SJSA1 (cell line): ENCODE measurements around the gene MPO. TPM values are rescaled to one million over a fixed set of nuclear protein-coding genes. Genes with fewer than 3 reads are reported as not detected.

Experiments used
- DNase-seq, 2 experiments: peaks; one replicate each; pipeline ENCODE4 v3.0.0-alpha.2; 2015 to 2020; ENCODE audit warnings: low spot score in 2 of 2, low read depth in 1 of 2
- H3K27ac ChIP-seq: fragments of 250-450 bp; sonication (Bioruptor Pico); 2 replicates; pipeline ENCODE4 v1.5.1; 2020; ENCODE audit warnings: mild to moderate bottlenecking, moderate library complexity
- H3K27me3 ChIP-seq: fragments of 250-450 bp; sonication (Bioruptor Pico); replicated peaks from 2 replicates; pipeline ENCODE4 v1.5.1; 2020; ENCODE audit warnings: mild to moderate bottlenecking, moderate library complexity
- H3K36me3 ChIP-seq: fragments of 250-450 bp; sonication (Bioruptor Pico); 2 replicates; pipeline ENCODE4 v1.5.1; 2020; ENCODE audit warnings: mild to moderate bottlenecking
- H3K4me1 ChIP-seq: fragments of 250-450 bp; sonication (Bioruptor Pico); replicated peaks from 2 replicates; pipeline ENCODE4 v1.6.1; 2021; ENCODE audit warnings: mild to moderate bottlenecking
- H3K4me3 ChIP-seq: fragments of 250-450 bp; sonication (Bioruptor Pico); 2 replicates; pipeline ENCODE4 v1.5.1; 2020; ENCODE audit warnings: mild to moderate bottlenecking
- H3K9me3 ChIP-seq: fragments of 250-450 bp; sonication (Bioruptor Pico); replicated peaks from 2 replicates; pipeline ENCODE4 v1.5.1; 2020; ENCODE audit warnings: mild to moderate bottlenecking
- total RNA-seq: library from RNA; depleted of rRNA; stranded (reverse); fragments of >200 nt; shearing (Covaris generic); gene quantifications from 2 replicates; pipeline ENCODE4 v1.2.3, GENCODE V29; 2014

The MPO gene
- total RNA-seq, 1 experiment from 2014 or later, result not detected

DNA sequence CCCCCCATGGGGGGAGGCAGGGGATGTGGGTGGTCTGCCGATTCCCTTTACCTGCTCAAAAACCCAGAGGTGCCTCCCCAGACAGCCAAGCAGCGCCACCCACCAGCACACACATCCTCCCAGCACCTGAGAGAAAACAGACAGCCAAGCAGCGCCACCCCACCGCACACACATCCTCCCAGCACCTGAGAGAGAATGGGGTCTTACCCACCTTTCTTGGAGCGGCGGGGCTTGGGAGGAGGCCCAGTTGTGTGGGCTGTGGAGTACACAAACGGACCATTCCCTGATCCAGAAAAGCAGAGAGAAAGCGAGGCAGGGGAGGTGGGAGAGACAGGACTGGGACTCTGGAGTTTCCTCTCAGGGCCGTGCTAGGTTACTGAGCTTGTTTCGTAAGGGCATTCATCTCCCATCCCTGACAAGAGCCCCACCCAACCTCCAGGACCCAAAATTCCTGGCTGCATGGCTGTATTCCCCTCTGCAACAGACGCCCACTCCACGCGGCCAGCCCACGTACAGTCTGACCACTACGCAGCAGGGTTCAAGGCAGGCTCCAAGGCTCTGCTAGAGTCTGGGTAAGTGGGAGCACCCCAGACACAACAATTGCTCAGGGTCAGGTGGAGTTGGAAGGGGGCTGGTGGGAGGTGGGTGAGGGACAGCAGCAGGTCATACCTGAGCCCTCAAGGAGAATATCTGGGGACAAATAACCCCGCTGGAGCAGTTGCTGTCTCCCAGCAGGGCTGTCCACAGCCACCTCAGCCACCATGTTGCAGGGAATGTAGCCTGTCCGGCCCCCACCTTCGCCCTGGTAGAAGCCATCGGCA lies 25.6 kb upstream of the MPO start:
- no peaks in the 10 kb centered on the region for H3K36me3 ChIP-seq
- peaks cover 64% of the 10 kb centered on the region for H3K27me3 ChIP-seq
- no peak overlapping the region for H3K27ac ChIP-seq
- no peaks in the 10 kb centered on the region; the same call in 1 of the 2 replicates for H3K9me3 ChIP-seq
- H3K4me3 ChIP-seq, result no peak overlapping the region
- no peaks in the 10 kb centered on the region for H3K4me1 ChIP-seq
- DNase-seq, result peak in 1 of 2 experiments; percentile 44

DNA sequence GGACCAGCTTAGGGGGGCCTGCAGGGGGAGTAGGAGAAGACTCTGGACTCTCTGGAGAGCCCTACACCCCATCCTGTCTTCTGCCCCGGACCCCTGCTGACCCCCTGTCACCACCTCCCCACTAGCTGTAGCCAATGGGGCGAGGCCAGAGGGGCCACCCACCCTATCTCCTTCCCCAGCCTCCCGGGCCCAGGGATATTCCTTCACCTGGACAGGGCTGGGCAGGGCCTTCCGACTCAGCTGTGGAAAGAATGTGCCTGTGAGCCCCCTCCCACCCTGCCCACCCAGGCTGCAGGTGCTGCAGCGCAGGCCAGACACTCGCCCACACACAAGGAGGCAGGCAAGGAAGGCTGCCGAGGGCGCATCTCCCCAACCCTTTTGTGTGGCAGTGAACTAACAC lies 24.9 kb upstream of the MPO start:
- Histone ChIP-seq H3K9me3 (no peaks in the 10 kb centered on the region; the same call in 1 of the 2 replicates), H3K36me3 (no peaks in the 10 kb centered on the region), H3K4me3 (no peak overlapping the region), H3K27ac (no peak overlapping the region), H3K4me1 (no peaks in the 10 kb centered on the region), H3K27me3 (peaks cover 64% of the 10 kb centered on the region)
- DNase-seq, result peak in 1 of 2 experiments; percentile 39

DNA sequence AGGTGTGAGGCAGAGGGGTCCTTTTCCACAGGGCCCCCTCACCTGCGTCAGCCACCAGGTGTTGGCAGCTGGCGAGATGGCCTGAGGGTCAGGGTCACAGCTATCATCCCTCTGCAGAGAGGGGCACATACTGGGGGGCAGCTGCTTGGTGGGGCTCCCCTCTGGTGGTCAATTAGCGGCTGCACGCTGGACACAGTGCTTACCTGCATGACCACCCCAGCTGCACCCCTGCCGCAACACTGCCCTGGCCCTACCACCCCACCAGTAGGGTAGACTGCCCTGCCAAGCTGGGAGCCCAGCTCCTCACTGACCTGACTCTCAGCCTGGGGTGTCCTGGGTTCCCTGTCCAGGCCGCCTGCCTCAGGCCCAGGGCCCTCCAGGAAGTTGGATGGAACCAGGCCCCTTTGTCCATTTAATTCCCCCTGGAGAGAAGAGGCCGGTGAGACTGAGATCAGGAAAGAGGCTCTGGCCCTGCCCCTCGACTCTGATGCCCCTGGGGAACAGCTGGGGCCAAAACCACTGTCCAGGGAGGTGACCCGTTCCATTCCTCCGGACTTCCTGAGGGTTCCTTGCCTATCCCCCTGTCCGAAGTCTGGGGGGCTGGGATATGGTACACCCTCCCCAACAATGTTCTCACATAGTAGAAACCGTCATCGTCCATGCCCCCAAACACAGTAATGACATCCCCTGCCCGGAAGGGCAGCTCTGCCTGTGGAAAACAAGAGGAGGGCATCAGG lies 24.2 kb upstream of the MPO start:
- H3K4me3 ChIP-seq, result no peak overlapping the region
- no peaks in the 10 kb centered on the region for H3K36me3 ChIP-seq
- H3K27ac ChIP-seq, result no peak overlapping the region
- peaks cover 63% of the 10 kb centered on the region for H3K27me3 ChIP-seq
- DNase-seq, result peak in 1 of 2 experiments; percentile 42
- H3K4me1 ChIP-seq, result no peaks in the 10 kb centered on the region
- H3K9me3 ChIP-seq, result no peaks in the 10 kb centered on the region; the same call in 1 of the 2 replicates

DNA sequence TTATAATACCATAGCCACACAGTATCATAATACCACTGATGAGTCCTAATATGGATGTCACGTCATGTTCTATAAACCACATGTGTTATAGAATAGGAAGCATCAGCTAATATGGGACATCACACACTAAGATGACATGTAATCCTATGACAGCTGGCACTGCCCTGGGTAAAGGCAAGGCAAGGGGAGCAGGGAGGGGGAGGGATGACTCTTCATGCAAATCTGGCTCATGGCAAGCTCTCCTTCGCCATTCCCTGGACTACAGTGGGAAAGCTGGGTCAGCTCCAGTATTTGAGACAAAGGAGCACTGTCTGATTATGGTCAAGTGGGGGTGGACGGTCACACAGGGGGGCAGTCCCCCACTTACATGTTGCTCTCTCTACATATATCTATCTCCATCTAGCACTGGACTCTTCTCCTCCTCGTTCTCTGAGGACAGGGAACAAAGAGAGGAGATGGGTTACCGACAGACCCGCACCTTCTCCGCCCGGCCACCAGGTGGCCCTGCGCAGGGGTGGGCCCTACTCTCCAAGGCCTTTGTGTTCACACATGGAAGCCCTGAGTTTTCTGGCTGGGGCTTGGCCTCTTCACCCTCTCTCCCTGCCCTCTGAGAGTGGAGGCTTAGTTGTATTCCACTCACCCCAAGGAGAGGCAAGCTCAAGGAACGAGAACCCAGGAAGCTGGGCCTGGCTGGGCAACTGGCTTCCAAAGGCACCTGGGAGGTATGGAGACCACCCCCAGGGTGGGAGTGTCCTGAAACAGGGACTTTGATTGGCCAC lies 23.4 kb upstream of the MPO start:
- H3K27me3 ChIP-seq, result peaks cover 59% of the 10 kb centered on the region
- peak; percentile 34 to 67 for DNase-seq
- H3K4me3 ChIP-seq, result no peak overlapping the region
- no peaks in the 10 kb centered on the region for H3K4me1 ChIP-seq
- H3K27ac ChIP-seq, result no peak overlapping the region
- H3K9me3 ChIP-seq, result no peaks in the 10 kb centered on the region; the same call in 1 of the 2 replicates
- H3K36me3 ChIP-seq, result no peaks in the 10 kb centered on the region

DNA sequence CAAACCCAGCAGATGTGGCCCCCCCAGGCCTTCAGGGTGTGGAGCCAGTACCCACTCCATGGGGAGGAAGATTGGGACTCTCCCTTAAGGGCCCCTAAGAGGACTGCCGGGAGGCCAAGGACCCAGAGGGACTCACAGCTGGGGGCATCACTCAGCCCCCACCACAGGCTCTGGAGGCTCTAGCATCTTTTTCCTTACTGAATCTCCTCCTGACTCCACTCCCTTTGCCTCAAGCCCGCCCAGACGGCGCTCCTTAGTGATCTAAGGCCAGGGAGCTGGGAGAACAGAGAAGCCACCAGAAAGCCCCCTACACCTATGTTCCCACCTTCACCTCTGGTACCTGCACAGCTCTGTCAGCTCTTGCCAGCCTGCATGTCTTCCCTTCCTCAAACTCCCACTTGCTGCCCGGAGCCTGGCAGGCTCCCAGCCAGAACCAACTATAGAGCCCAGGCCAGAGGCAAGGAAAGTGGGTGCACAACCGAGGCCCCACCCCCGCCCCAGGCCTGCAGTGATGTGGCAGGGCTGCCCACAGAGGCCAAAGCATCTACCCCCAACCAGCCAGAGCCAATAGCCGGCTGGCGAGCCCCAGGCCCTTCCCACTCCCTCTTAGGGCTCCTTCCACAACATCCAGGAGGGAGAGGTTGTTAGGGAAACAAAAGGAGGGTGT lies 22.3 kb upstream of the MPO start:
- no peaks in the 10 kb centered on the region; the same call in 1 of the 2 replicates for H3K9me3 ChIP-seq
- no peak overlapping the region for H3K4me3 ChIP-seq
- no peaks in the 10 kb centered on the region for H3K4me1 ChIP-seq
- H3K36me3 ChIP-seq, result no peaks in the 10 kb centered on the region
- H3K27ac ChIP-seq, result no peak overlapping the region
- peak in 1 of 2 experiments; percentile 37 for DNase-seq
- peaks cover 57% of the 10 kb centered on the region for H3K27me3 ChIP-seq

DNA sequence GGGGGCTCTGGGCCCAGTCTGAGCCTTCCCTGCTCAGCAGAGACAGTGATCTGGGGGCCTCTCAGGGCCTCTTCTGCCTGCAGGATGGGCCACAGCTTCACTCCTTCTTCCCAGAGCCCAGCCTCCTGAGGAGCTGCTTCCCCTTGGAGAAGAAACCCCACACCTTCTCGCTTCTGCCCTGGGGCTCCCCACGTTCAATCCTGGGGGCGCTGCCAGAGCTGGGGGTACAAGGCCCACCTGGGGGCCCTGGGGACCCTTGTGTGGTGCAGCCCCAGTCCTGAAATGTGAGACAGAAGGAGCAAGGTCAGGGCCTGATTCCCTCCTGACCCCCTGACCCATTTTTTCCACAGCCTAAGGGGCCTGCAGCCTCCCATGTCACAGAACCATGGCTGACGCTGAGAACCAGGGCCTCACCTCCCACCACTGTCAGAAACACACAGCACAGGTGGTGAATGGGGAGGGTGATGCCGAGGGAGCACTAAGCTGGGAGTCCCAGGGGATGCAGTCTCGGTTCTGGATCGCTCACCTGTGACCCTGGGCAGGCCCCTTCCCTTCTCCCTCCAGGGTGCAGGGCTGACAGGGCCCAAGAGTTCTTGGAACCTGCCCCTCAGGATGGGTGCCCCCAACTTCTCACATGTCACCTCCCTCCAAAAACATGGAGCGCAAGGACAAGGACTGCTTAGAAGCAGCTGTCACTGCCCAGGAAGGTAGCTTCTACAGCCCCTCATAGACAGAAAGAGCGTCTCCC lies 21.6 kb upstream of the MPO start:
- DNase-seq, result peak in 1 of 2 experiments; percentile 35
- H3K27ac ChIP-seq, result no peak overlapping the region
- H3K9me3 ChIP-seq, result no peaks in the 10 kb centered on the region; the same call in 1 of the 2 replicates
- no peaks in the 10 kb centered on the region for H3K36me3 ChIP-seq
- H3K4me3 ChIP-seq, result no peak overlapping the region
- H3K4me1 ChIP-seq, result no peaks in the 10 kb centered on the region
- H3K27me3 ChIP-seq, result peaks cover 53% of the 10 kb centered on the region

DNA sequence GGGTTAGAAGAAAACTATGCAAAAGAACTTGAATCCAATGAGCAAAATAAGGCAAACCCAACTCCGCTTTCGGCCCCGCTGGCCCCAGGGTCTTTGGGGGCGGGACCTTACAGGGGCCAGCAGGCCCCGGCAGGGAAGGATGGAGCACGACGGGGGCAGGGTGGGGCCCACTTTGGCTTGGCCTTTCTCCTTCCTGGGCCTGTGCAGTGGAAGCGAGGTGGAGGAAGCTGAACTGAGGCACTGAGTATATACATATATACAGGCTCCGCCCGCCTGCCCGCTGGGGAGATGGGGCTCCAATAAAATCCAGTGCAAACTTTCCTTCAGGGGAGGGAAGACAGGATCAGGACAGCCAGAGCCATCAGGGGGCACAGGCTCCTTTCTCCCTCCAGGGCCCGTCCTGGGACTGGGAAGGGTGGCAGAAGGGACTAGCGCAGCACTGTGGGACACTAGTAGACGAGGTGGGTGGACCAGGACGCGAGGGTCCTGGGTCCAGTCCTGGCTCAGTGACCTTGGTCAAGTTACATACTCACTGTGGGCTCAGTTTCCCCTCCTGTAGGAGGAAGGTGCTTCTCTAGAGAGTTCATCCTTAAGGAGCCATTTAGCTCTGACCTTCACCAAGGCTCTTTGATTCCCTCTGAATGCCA lies 20.9 kb upstream of the MPO start:
- H3K4me3 ChIP-seq, result no peak overlapping the region
- no peaks in the 10 kb centered on the region for H3K4me1 ChIP-seq
- no peaks in the 10 kb centered on the region for H3K36me3 ChIP-seq
- no peak overlapping the region for H3K27ac ChIP-seq
- DNase-seq, result peak in 1 of 2 experiments; percentile 41
- H3K9me3 ChIP-seq, result no peaks in the 10 kb centered on the region
- H3K27me3 ChIP-seq, result peaks cover 48% of the 10 kb centered on the region

DNA sequence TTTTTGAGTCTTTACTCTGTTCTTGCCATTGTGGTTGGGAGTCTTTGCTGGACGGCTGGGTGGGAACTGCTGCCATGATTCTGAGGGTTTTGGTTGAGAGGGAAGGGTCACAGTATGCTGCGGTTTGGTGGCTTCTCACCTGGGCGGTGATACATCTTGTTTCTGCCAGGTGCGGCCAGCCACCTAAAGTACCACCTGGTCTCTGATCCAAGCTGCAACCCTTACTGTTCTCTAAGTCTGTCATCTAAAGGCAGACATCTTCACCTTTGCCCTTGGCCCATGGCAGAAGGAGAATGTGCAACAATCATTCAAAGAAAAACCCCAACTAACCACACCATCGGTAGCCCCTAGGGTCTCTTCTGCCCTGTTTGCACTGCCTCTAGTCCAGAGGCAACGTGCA lies 19.6 kb upstream of the MPO start:
- peaks cover 39% of the 10 kb centered on the region for H3K27me3 ChIP-seq
- H3K4me3 ChIP-seq, result no peak overlapping the region
- H3K36me3 ChIP-seq, result no peaks in the 10 kb centered on the region
- no peak overlapping the region for H3K27ac ChIP-seq
- DNase-seq, result peak in 1 of 2 experiments; percentile 27
- H3K9me3 ChIP-seq, result no peaks in the 10 kb centered on the region
- no peaks in the 10 kb centered on the region for H3K4me1 ChIP-seq

DNA sequence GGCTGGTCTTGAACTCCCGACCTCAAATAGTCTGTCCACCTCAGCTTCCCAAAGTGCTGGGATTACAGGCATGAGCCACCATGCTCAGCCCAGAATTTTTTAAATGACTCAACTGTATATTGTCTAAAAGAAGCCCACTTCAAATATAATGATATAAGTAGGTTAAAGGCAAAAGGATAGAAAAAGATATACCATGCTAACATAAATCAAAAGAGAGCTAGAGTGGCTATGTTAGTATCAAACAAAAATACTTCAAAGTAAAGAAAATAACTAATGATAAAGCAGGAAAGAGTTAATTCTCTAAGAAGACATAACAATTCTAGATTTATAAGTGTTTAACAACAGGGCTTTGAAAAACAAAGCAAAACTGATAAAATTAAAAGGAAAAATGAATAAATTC lies 13.3 kb upstream of the MPO start:
- Histone ChIP-seq H3K4me3 (no peak overlapping the region), H3K9me3 (no peaks in the 10 kb centered on the region), H3K27me3 (peaks cover 59% of the 10 kb centered on the region), H3K27ac (no peak overlapping the region), H3K36me3 (no peaks in the 10 kb centered on the region), H3K4me1 (no peaks in the 10 kb centered on the region)
- no peak for DNase-seq

DNA sequence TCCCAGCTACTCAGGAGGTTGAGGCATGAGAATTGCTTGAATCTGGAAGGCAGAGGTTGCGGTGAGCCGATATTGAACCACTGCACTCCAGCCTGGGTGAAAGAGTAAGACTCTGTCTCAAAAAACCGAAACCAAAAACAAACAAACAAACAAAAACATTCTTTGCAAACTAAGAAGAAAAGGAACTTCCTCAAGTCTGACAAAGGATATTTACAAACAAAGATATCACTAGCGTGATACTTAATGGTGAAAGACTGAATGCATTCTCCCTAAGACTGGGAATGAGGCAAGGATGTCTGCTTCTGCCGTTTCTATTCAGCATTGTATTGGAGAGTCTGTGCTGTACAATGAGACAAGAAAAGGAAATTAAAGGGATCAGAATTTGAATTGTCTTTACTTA lies 10.5 kb upstream of the MPO start:
- H3K36me3 ChIP-seq, result no peaks in the 10 kb centered on the region
- peak in 1 of 2 experiments; percentile 11 for DNase-seq
- no peak overlapping the region for H3K27ac ChIP-seq
- H3K9me3 ChIP-seq, result no peaks in the 10 kb centered on the region
- no peak overlapping the region for H3K4me3 ChIP-seq
- H3K27me3 ChIP-seq, result peaks cover 59% of the 10 kb centered on the region
- H3K4me1 ChIP-seq, result no peaks in the 10 kb centered on the region

DNA sequence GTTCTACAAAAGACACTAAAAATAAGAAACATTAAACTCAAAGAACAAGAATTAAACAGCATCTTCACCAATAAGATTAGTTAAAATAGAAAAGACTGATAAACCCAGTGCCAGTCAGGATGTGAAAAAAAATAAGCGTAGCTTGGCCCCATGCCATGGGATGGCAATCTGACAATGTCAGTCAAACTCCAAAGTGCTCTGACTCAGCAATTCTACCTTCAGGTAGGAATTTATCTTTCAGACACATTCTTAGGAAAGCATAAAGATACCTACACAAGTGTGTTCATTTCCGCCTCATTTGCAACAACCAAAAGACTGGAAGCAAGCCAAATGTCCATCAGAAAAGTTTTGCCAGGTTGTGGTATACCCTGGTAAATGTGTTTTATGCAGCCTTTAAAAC lies 9.1 kb upstream of the MPO start:
- Histone ChIP-seq H3K36me3 (no peaks in the 10 kb centered on the region), H3K4me1 (no peaks in the 10 kb centered on the region), H3K27me3 (peaks cover 53% of the 10 kb centered on the region), H3K4me3 (no peak overlapping the region), H3K9me3 (no peaks in the 10 kb centered on the region), H3K27ac (no peak overlapping the region)
- DNase-seq, result peak in 1 of 2 experiments; percentile 11

DNA sequence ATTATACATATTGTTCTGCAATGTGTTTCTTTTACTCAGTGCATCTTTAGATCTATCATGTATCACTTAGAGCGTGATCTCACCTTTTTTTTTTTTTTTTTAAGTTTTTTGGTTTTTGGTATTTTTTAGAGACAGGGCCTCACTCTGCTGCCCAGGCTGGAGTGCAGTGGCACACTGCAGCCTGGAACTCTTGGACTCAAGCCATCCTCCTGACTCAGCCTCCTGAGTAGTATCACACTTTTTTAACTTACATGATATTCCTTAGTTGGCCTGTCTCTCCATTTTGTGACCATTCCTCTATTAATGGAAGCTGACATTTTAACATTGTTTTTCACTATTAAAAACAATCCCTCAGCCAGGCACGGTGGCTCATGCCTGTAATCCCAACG lies 4.7 kb upstream of the MPO start:
- H3K36me3 ChIP-seq, result no peaks in the 10 kb centered on the region
- no peaks in the 10 kb centered on the region for H3K4me1 ChIP-seq
- H3K9me3 ChIP-seq, result no peaks in the 10 kb centered on the region
- DNase-seq, result no peak
- no peak overlapping the region for H3K4me3 ChIP-seq
- peaks cover 33% of the 10 kb centered on the region for H3K27me3 ChIP-seq
- H3K27ac ChIP-seq, result no peak overlapping the region
